SK-N-DZ (cell line): ENCODE measurements around the gene FOXC2.

Experiments used
- DNase-seq: peaks from one replicate; pipeline ENCODE4 v3.0.0-alpha.2; 2015; ENCODE audit warnings: low spot score

The FOXC2 gene

DNA sequence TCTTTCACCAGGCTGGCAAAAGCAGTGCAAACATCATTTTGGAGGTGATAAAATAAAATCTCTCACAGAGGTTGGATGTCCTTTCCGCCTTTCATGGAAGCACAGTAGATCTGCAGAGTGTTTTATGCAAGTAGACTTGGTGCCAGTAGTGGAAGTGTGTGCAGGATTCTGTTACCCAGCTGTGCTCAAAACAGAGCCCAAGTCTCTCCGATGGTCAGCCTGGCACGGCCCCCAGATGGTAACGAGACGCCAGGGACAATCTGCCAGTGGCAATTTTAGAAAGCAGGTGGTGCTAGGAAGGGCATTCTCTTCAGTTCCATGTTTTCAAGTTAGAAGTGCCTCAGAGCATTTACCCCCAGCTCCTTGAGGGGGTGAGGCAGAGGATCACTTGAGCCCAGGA, 10.1 kb upstream of the FOXC2 start:
- DNase-seq, result no peak

DNA sequence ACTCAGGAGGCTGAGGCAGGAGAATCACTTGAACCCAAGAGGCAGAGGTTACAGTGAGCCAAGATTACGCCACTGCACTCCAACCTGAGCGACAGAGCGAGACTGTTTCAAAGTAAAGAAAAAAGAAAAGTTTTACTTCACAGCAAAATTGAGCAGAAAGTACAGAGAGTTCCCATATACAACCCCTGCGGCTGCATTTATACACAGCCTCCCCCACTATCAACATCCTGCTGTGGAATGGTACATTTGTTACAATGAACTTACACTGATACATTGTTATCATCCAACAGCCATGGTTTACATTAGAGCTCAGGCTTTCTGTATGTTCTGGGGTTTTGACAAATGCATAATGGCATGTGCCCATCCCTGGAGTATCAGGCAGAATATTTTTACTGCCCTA, 9.0 kb upstream of the FOXC2 start:
- DNase-seq, result no peak

DNA sequence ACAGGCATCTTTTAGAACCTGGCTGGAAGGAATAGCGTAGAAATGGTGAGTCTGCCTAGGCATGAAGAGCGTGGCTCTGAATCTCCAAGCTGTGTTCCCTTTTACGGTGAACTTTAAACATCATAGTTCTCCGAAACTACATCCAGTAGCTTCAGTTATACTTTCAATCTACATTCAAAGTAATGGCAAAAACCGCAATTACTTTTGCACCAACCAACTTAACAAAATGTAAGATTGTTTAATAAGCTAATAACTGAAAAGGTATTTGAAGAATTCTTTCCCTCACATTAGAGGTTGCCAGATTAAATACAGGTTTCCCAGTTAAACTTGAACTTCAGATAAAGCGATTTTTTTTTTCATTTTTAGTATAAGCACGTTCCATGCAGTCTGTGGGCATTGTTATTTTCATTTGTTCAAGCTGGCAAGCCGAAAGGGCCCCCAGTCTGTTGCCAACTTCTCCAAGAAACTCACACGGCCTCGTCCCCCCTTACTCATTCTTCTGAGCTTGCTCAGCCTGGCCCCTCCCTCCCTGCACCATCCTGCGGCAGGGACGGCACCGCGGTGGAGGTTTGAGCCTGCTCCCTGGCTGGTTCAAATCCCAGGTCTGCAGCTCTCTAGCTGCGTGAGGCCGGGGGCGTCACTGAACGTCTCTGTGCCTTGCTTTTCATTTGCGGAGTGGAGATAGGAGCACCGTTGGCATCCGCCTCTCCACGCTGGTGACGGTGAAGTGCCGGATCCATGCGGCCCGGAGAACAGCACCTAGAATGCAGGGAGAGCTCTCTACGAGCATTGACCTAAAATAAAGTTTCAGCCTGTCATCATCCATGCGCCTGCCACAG, 8.1 kb upstream of the FOXC2 start:
- DNase-seq, result no peak

DNA sequence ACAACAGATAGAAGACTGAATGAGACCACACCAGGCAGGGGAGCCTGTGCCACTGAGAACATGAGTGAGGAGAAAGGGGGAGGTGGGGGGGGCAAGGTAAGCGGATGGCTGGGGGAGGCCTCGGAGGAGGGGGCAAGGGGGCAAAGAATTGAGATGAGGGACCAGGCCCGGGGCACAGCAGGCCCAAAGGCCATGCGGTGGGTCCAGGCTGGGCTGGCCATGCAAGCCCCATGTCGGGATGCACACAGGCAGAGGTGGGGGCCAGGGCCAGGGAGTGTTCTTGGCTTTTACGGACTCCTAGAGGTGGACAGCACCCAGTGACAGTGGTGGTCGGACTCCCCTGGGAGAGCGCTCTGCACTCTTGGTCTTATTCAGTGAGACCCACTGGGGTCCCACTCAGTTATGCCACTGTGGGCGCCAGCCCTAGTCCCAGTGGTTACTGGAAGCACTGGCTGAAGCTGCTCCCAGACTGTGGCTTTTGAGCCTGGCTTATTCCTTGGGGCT, 6.8 kb upstream of the FOXC2 start:
- no peak for DNase-seq

DNA sequence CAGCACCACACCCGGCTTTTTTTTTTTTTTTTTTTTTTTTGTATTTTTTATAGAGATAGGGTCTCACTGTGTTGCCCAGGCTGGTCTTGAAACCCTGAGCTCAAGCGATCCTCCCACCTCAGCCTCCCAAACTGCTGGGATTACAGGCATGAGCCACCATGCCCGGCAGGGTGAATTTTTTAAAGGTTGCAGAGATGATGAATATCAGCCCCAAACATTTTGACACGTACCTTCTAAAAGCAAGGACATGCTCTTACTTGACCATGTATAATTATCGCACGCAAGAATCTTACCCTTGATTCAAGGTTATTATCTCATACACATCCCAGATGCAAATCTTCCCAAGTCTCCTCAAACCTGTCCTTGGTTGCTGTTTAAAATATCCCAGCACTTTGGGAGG, 4.3 kb upstream of the FOXC2 start:
- DNase-seq, result no peak

DNA sequence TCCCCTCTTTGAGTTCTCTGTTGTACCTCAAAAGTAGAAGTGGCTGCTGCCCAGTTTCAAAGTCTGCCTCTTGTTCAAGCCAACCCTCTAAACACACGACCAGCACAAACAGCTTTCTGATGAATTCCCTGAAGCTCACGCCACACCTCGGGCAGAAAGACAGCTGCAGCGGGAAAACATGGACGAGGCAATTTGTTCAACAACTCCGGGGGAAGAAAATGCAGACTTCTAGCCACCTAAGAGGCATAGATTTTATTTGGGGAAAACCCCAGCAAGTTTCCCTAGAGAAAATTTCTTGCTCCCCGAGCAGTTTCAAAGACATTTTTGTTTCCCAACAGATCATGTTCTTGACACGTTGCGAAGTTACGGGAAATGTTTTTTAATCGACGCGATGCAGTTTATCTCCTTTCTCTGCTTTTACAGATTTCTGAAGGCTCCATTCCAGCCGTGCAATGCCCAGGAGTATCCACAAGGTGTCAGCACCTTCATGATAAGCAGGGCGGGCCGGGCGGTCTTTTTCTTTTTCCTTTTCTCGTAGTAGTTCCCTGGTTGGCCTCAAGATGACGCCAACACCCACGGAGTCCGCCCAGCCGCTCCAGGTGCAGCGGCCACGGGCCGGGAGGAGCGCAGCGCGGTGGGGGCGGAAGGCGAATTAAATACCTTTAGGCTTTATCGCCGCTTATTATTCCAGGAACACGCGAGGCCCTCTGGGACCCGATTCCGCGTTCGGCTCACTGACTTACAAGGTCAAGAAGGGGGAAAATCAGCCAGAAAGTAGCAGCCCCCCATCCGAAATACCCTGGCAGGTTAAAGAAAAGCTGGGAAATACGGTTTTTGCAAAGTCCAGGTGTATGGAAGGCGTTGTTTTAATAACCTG, 2.9 kb upstream of the FOXC2 start:
- DNase-seq, result peak; percentile 84

DNA sequence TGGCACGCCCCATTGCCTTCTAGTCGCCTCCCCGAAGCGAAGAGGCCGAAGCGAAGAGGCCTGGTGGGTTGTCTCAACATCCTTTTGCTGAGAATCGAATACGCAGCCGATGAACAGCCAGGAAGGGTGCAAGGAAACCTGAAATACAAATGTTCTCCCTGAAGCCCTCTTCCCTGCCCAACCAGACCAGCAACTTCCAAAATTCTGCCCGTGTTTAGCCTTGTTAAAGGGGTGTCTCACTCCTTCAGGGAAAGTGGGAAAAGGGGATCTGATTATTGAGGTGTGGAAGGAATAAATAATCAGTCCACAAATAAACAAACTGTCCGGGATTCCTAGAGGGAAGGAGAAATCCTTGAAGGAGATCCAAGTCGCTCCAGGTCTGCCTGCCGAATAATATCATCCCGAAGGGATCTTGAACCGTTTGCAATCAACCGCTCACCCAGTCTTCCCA, 1.4 kb upstream of the FOXC2 start:
- no peak for DNase-seq

DNA sequence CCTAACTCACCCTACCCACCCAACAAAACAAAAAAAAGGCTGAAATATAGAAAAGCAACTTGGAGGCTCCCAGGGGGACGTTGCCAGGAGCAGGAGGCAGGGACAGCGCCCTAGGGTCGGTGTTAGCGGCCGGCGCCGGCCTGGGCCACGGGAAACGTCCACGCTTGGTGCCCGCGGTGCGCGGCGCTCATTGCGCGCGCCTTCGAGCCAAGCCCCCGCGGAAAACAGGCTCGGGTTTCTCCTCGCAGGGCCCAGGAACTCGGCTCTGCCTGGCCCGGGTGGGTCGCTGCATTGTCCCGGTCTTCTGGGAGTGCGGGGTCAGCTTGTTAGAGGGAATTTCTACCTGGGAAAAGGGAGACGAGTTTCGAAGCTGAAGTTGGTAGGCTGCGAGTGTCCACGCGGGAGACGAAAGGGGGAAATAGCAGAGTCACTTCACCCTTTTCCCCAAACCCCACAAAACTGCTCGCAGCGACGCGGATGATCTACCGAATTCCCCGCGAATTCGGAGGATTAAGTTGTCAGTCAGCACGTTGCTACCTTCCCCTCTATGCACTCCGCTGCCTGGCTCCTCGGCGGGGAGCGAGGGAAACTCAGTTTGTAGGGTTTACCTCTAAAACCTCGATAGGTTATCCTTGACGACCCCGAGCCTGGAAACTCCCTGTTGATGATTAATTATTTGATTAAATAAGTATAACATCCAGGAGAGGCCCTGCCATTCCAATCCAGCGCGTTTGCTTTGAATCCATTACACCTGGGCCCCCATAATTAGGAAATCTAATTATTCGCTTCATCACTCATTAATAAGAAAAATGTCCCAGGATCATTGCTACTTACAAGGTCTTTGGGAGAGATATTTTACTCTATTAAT, 751 bp upstream of the FOXC2 start:
- DNase-seq, result no peak

DNA sequence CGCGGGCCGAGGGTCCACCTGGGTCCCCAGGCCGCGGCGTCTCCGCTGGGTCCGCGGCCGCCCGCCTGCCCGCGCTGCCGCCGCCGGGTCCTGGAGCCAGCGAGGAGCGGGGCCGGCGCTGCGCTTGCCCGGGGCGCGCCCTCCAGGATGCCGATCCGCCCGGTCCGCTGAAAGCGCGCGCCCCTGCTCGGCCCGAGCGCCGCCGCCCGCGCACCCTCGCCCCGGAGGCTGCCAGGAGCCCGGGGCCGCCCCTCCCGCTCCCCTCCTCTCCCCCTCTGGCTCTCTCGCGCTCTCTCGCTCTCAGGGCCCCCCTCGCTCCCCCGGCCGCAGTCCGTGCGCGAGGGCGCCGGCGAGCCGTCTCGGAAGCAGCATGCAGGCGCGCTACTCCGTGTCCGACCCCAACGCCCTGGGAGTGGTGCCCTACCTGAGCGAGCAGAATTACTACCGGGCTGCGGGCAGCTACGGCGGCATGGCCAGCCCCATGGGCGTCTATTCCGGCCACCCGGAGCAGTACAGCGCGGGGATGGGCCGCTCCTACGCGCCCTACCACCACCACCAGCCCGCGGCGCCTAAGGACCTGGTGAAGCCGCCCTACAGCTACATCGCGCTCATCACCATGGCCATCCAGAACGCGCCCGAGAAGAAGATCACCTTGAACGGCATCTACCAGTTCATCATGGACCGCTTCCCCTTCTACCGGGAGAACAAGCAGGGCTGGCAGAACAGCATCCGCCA, 504 bp downstream of the FOXC2 start:
- DNase-seq, result no peak

DNA sequence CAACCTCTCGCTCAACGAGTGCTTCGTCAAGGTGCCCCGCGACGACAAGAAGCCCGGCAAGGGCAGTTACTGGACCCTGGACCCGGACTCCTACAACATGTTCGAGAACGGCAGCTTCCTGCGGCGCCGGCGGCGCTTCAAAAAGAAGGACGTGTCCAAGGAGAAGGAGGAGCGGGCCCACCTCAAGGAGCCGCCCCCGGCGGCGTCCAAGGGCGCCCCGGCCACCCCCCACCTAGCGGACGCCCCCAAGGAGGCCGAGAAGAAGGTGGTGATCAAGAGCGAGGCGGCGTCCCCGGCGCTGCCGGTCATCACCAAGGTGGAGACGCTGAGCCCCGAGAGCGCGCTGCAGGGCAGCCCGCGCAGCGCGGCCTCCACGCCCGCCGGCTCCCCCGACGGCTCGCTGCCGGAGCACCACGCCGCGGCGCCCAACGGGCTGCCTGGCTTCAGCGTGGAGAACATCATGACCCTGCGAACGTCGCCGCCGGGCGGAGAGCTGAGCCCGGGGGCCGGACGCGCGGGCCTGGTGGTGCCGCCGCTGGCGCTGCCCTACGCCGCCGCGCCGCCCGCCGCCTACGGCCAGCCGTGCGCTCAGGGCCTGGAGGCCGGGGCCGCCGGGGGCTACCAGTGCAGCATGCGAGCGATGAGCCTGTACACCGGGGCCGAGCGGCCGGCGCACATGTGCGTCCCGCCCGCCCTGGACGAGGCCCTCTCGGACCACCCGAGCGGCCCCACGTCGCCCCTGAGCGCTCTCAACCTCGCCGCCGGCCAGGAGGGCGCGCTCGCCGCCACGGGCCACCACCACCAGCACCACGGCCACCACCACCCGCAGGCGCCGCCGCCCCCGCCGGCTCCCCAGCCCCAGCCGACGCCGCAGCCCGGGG, 1.3 kb downstream of the FOXC2 start:
- no peak for DNase-seq

DNA sequence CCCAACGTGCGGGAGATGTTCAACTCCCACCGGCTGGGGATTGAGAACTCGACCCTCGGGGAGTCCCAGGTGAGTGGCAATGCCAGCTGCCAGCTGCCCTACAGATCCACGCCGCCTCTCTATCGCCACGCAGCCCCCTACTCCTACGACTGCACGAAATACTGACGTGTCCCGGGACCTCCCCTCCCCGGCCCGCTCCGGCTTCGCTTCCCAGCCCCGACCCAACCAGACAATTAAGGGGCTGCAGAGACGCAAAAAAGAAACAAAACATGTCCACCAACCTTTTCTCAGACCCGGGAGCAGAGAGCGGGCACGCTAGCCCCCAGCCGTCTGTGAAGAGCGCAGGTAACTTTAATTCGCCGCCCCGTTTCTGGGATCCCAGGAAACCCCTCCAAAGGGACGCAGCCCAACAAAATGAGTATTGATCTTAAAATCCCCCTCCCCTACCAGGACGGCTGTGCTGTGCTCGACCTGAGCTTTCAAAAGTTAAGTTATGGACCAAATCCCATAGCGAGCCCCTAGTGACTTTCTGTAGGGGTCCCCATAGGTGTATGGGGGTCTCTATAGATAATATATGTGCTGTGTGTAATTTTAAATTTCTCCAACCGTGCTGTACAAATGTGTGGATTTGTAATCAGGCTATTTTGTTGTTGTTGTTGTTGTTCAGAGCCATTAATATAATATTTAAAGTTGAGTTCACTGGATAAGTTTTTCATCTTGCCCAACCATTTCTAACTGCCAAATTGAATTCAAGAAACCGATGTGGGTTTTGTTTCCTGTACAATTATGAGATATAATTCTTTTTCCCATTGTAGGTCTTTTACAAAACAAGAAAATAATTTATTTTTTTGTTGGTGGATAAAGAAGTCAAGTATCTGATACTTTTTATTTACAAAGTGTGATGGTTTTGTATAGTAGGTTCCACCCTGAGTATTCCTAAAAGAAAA, 2.3 kb downstream of the FOXC2 start:
- no peak for DNase-seq

DNA sequence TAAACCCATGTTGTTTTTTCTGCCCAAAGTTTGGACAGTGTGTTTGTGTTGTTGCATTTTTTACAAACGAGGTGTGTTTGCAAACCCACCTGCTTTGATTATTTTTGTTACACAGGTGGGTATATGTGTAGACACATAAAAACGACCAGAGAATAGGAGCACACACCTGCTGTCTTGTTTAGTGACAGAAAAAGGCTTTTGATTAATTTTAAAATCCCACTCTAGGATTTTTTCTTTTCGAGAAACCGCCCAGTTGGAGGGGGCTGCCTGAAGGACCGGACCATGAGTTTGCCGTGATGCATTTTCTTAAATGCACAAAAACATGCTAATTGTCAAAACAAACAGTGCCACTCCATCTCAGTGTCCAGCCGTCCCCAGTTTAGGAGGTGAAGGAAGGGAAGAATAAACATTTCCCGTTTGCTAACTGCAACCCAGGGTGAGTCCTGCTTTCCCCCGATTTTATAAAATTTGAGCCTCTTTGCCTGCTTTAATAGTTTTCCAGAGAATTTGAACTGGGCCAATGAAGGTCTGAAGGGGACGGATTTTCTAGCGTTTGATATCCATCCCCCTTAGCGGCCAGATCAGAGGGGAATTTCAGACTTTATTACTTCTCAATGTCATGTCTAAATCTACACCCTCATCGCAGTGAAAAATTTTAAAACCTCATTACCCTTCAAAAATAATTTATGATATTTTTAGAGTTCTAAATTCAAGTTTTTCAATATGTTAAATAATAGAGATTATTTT, 3.2 kb downstream of the FOXC2 start:
- no peak for DNase-seq

DNA sequence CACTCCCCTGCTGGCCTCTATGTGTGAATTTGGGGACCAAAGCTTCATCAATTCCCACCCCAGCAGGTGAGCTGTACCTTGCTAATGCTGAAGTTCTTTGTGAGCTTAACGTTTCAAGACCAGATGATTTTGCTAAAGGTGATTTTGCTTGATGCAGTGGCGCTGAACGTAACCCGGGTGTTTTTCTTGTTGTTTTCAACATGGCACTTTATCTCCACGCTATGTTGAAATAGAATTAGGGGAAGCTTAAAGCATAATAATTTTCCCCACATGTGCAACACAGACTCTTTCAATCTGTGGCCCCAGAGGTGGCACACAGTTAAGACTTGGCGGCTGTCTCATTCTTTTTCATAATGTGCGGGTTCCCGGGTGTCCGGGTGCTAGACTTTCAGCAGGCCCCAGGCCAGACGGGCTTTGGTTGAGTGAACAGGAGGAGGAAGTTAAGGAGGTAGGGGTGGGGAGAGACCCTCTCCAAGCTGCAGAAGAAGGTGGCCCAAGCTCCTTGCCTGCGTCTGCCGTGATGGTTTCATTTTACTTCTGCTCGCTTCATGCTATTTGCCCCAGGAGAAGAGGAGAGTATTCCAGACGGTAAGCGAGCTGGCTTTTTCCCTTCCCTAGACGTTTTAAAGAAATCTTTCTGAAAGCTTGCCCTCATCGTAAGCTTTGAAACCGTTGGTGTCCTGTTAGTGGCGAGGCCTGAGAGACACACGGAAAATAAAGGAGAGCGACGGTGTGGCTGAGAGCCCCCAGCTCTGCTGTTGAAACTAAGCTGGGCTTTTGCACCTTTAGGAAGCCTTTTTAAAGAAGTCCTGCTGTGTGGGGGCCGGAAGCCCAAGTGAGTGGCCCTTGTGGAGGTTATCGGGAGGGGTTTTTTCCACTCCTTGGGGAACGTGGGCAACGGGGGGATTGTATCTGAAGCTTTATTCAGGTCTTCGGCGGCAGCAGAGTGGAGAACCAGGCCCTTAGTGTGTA, 4.2 kb downstream of the FOXC2 start:
- DNase-seq, result no peak

DNA sequence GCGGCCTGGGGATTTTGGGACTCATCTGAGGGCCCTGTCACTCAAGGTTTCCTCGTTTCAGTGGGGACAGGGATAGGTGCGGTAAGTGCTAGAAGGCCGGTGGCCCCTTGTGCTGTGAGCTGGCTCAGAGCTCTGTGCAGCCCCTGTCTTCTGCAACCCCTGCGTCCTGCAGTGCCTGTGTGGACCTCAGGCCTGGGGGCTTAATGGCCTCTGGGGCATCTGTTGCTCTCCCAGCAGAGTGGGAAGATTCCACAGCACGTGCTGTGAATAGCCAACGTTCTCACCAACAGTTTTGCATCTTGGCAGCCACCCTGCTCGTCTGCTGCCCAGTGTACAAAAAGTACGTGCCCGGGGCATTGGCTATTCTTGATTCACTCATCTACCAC, 4.9 kb downstream of the FOXC2 start:
- no peak for DNase-seq

DNA sequence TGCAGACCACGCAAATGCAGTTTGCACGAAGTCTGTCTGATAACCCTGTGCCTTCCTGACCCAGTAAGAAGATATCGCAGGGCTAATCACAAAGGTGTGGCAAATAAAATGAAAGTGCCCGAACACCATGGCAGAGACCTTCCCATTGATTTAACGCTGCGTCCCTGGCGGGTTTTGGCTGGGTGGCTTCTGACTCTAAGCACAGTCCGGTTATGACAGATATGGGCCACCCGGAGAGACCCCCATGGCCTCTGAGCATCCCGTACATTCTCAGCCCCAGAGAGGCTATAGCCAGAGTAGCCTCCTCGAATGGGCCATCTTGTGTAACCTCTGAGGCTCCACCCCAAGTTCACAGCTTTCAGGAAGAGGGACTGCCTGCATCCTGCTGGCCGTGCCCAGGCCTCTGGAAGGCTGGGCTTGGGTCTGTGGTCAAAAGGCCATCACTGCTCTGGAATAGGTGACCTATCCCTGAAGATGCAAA, 5.5 kb downstream of the FOXC2 start:
- DNase-seq, result no peak

DNA sequence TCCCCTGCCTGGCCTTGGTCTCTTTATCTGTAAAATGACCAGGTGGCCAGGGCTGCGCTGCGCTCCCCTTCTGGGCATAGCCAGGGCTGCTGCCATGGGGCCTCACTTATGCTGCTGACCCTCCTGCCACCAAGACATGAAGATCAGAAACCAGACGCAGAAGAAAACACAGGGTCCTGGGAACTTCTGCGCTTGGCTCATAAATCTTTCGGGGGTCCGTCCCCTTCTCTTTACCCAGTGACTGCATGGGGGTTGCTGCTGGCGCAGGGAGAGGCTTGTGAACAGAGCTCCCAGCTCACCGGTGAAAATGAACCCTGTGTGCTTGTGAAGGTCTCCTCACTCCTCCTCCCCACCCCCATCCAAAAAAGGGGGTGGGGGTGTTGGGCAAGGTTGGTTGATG, 6.0 kb downstream of the FOXC2 start:
- no peak for DNase-seq

DNA sequence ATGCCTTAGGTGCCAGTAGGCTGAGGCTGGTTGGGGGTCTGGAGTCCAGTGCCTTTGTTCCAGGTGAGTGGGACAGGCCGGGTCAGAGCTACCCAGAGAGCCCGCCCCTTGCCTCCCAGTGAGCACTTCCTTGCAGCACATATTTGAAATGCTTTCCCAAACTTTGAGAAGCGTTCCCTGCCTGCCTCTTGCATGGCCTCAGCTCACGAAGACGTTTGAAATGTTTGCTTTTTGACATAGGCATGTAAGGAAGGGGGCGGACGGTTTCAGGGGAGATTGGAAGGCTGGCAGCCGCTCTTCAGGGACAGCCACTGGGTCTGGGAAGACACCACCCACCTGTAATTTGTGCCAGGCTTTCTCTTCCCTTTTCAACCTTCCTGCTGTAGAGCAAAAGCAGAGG, 6.6 kb downstream of the FOXC2 start:
- no peak for DNase-seq
